ENCODE measurements around the gene BLM. TPM values are rescaled to one million over a fixed set of nuclear protein-coding genes. Genes with fewer than 3 reads are reported as not detected.

BLM gene
- polyA plus RNA-seq, 1 of the 3 experiments (the other 2 are of a cell fraction): 2.7 TPM

- H3K27ac ChIP-seq (ENCODE audit: low read depth in 2 of 2, low read length in 1 of 2): no peak overlapping the region
- no peaks in the 10 kb centered on the region for H3K4me1 ChIP-seq (ENCODE audit: control insufficient read depth in 1 of 2, insufficient read depth in 2 of 2, low read depth in 1 of 2, low read length in 1 of 2)
- no peak for DNase-seq
- no peak overlapping the region for H3K4me3 ChIP-seq (ENCODE audit: low read depth in 2 of 2, low read length in 1 of 2)
- H3K36me3 ChIP-seq (replicated peaks in 1 of 2; ENCODE audit: control insufficient read depth in 1 of 2, insufficient read depth in 2 of 2, low read length in 1 of 2): peaks cover 0 to 21% of the 10 kb centered on the region in 2 experiments
- H3K27me3 ChIP-seq (ENCODE audit: insufficient read depth): no peaks in the 10 kb centered on the region
- H3K9me2 ChIP-seq: no peaks in the 10 kb centered on the region
- H3K4me2 ChIP-seq: no peak overlapping the region
- H3K79me2 ChIP-seq (ENCODE audit: insufficient read depth): peaks cover 63% of the 10 kb centered on the region
- H3K9me3 ChIP-seq: peaks cover 4% of the 10 kb centered on the region; the same call in 1 of the 2 replicates
- no peaks in the 10 kb centered on the region for H3F3A ChIP-seq (replicated peaks; ENCODE audit: insufficient read depth)
- no peak overlapping the region for H3K9ac ChIP-seq
- H4K20me1 ChIP-seq (ENCODE audit: insufficient read depth): no peaks in the 10 kb centered on the region
- 97% methylated on average over 3 of the region's 3 CpGs for WGBS (ENCODE audit: low lambda C conversion rate)
- ChIA-PET POLR2A (no interaction called here), CTCF (interaction anchor here (1.6 kb wide), 1 partner anchor 157 kb away, joined by 8 read pairs; no protein-coding TSS in a partner anchor)
- H2AFZ ChIP-seq (ENCODE audit: low read depth): no peak overlapping the region
- no peak for TF ChIP-seq FOXM1 (IDR thresholded peaks at IDR 0.05; ENCODE audit: low read depth)
- no peak for TF ChIP-seq CHD2 (IDR thresholded peaks at IDR 0.05; ENCODE audit: low read length, partially characterized antibody)
These were observed 12.1 kb downstream of the BLM start for GRCh38 chr15:90729261-90729660.

DNA sequence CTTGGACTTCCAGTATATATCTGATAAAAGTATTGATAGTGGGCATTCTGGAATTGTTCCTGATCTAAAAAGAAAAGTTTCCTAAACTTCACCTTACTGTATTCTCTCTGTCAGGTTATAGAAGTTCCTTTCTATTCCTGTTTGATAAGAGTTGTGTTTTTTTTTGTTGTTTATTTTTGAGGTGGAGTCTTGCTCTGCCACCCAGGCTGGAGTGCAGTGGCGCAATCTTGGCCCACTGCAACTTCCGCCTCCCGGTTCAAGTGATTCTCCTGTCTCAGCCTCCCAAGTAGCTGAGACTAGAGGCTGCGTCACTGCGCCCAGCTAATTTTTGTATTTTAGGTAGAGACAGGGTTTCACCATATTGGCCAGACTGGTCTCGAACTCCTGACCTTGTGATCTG lies 13.1 kb downstream of the BLM start:
- Histone ChIP-seq H3K36me3 (replicated peaks in 1 of 2; ENCODE audit: control insufficient read depth in 1 of 2, insufficient read depth in 2 of 2, low read length in 1 of 2) (peaks cover 0 to 23% of the 10 kb centered on the region in 2 experiments), H3K27ac (ENCODE audit: low read depth in 2 of 2, low read length in 1 of 2) (no peak overlapping the region), H4K20me1 (ENCODE audit: insufficient read depth) (no peaks in the 10 kb centered on the region), H3K9me3 (peaks cover 4% of the 10 kb centered on the region; the same call in 1 of the 2 replicates), H3K79me2 (ENCODE audit: insufficient read depth) (peaks cover 63% of the 10 kb centered on the region), H3K27me3 (ENCODE audit: insufficient read depth) (no peaks in the 10 kb centered on the region), H2AFZ (ENCODE audit: low read depth) (no peak overlapping the region), H3K4me2 (no peak overlapping the region), H3K4me3 (ENCODE audit: low read depth in 2 of 2, low read length in 1 of 2) (no peak overlapping the region), H3K9ac (no peak overlapping the region), H3K9me2 (no peaks in the 10 kb centered on the region), H3K4me1 (ENCODE audit: control insufficient read depth in 1 of 2, insufficient read depth in 2 of 2, low read depth in 1 of 2, low read length in 1 of 2) (no peaks in the 10 kb centered on the region), H3F3A (replicated peaks; ENCODE audit: insufficient read depth) (no peaks in the 10 kb centered on the region)
- ChIA-PET CTCF (no interaction called here), POLR2A (no interaction called here)
- no peak for DNase-seq
- TF ChIP-seq, protein P1, sequence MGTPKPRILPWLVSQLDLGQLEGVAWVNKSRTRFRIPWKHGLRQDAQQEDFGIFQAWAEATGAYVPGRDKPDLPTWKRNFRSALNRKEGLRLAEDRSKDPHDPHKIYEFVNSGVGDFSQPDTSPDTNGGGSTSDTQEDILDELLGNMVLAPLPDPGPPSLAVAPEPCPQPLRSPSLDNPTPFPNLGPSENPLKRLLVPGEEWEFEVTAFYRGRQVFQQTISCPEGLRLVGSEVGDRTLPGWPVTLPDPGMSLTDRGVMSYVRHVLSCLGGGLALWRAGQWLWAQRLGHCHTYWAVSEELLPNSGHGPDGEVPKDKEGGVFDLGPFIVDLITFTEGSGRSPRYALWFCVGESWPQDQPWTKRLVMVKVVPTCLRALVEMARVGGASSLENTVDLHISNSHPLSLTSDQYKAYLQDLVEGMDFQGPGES (IDR thresholded peaks at IDR 0.05; ENCODE audit: low read depth, low read length): no peak
- TF ChIP-seq FOXM1 (IDR thresholded peaks at IDR 0.05; ENCODE audit: low read depth): no peak
- TF ChIP-seq, protein P2, sequence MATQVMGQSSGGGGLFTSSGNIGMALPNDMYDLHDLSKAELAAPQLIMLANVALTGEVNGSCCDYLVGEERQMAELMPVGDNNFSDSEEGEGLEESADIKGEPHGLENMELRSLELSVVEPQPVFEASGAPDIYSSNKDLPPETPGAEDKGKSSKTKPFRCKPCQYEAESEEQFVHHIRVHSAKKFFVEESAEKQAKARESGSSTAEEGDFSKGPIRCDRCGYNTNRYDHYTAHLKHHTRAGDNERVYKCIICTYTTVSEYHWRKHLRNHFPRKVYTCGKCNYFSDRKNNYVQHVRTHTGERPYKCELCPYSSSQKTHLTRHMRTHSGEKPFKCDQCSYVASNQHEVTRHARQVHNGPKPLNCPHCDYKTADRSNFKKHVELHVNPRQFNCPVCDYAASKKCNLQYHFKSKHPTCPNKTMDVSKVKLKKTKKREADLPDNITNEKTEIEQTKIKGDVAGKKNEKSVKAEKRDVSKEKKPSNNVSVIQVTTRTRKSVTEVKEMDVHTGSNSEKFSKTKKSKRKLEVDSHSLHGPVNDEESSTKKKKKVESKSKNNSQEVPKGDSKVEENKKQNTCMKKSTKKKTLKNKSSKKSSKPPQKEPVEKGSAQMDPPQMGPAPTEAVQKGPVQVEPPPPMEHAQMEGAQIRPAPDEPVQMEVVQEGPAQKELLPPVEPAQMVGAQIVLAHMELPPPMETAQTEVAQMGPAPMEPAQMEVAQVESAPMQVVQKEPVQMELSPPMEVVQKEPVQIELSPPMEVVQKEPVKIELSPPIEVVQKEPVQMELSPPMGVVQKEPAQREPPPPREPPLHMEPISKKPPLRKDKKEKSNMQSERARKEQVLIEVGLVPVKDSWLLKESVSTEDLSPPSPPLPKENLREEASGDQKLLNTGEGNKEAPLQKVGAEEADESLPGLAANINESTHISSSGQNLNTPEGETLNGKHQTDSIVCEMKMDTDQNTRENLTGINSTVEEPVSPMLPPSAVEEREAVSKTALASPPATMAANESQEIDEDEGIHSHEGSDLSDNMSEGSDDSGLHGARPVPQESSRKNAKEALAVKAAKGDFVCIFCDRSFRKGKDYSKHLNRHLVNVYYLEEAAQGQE (IDR thresholded peaks at IDR 0.05; ENCODE audit: low read depth, low read length): no peak
- TF ChIP-seq FOSL2 (IDR thresholded peaks at IDR 0.05; ENCODE audit: borderline replicate concordance, low read depth): no peak
- no peak for TF ChIP-seq EZH2phosphoT487 (IDR thresholded peaks at IDR 0.05; ENCODE audit: borderline replicate concordance, low read depth)
- no peak for TF ChIP-seq RXRA (IDR thresholded peaks at IDR 0.05; ENCODE audit: borderline replicate concordance, low read depth)
- 93% methylated on average over 6 of the region's 6 CpGs for WGBS (ENCODE audit: low lambda C conversion rate)

Data from SK-N-SH (cell line).